Stimulated activated CD8-positive, alpha-beta memory T cell treated with anti-CD3 and anti-CD28 coated beads, Interleukin-7, amount 100 ng/mL, for 4 hours (primary cell): ENCODE measurements around the gene COX7A1.
"Not testable (repeated sequence)": the region's sequence is repeated elsewhere in the genome, so short reads cannot be mapped to it uniquely, and the experiment has no call there.

Source experiments
- DNase-seq, 2 donors: peaks; one replicate each; pipeline ENCODE4 v3.0.0-alpha.2; 2020; ENCODE audit warnings: low read depth in 2 of 2

Gene COX7A1

DNA sequence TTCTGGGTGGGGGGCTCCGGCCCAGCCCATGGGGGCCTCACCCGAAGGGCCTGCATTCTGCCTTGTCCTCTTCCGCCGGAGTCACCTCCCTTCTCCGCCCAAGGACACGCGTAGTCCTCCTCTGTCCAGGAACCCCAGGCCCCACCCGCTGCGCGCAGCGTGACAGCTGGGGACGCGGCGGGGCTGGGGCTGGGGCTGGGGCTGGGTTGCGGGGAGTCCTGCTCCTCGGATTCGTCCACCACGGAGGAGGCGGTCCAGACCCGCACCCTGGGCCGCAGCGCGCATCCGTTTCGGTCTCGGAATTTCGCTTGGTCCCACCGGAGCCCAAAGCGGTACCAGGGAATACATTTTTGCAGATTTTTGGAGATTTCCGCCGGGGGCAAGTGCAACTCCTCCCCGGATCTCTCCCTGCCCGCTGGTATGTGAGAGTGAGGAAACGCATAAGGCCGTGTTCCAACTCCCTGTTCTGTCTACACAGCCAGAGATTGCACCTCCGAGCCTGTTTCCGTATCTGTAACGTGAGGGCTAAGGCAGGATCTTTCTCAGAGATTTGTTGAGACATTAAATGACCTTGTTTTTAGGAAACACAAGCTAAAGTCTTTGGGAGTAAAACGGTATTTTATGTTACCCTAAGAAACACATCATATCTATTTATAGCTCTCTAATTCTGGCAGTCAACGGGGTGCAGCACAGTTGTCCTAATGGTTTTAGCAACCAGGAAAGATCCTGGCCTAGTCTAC, at the start of gene COX7A1:
Gene COX7A1, minus strand, starts transcription at position 96 of the 740 bp plus-strand sequence. Its CDS starts 40 bp downstream, at position 56.
- no peak for DNase-seq

DNA sequence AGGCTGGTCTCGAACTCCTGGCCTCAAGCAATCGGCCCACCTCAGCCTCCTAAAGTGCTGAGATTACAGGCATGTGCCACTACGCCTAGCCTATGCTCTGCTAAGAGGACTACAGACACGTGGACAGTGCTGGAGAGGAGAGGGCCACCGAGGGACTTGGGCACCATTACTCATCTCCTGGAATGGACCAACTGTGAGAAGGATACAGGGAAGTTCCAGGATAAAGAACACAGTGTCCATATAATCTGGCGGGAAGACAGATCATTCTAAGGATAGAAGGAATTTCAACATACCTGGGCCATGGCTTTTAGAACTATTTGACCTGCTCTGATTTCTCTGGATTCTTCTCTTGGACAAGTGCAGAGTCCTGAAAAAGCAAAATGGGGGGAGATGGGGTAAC, 49.4 kb upstream of the COX7A1 start:
- DNase-seq: no peak

DNA sequence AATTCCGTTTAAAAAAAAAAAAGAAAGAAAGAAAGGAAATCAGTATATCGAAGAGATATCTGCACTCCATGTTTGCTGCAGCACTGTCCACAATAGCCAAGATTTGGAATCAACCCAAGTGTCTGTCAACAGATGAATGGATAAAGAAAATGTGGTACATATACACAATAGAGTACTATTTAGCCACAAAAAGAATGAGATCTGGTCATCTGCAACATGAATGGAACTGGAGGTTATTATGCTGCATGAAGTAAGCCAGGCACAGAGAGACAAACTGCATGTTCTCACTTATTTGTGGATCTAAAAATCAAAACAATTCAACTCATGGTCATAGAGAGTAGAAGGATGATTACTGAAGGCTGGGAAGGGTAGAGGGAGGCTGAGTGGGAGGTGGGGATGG, 45.9 kb upstream of the COX7A1 start:
- DNase-seq: no peak

DNA sequence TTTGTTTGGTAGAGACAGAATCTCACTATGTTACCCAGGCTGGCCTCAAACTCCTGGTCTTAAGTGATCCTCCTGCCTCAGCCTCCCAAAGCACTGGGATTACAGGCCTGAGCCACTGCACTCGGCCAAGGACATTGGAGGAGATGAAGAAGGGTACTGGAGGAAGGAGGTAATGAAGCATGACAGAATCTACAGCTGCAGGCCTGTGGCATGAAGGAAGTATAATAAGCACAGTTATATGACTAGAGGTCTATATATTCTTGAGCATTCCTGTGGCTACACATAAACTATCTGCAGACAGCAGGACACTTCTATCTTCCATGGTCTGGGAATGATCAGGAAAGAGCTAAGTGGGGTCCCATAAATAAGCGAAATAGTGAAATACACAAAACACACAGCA, 44.0 kb upstream of the COX7A1 start:
- no peak for DNase-seq

DNA sequence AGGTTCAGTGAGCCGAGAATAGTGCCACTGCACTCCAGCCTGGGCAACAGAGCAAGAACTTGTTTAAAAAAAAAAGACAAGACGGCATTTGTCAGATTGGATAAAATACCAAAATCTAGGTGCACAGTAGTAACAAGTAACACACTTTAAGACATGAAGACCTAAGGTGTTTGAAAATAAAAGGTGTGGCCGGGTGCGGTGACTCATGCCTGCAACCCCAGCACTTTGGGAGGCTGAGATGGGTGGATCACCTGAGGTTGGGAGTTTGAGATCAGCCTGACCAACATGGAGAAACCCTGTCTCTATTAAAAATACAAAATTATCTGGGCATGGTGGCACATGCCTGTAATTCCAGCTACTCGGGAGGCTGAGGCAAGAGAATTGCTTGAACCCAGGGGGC, 34.5 kb upstream of the COX7A1 start:
- not testable (repeated sequence) for DNase-seq

DNA sequence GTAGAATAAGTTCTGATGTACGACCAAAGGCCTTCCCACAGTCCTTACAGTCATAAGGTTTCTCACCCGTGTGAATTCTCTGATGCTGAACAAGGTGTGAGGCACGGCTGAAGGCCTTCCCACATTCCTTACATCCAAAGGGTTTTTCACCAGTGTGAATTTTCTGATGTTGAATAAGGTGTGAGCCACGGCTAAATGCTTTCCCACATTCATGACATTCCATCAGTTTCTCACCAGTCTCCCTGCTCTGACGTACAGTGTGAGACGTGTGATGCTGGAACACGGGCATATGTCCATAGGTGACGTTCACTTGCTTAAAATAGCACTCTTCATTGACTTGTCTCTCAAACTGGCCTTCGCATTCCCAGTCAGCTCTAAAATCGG, 31.0 kb upstream of the COX7A1 start:
- DNase-seq: no peak

DNA sequence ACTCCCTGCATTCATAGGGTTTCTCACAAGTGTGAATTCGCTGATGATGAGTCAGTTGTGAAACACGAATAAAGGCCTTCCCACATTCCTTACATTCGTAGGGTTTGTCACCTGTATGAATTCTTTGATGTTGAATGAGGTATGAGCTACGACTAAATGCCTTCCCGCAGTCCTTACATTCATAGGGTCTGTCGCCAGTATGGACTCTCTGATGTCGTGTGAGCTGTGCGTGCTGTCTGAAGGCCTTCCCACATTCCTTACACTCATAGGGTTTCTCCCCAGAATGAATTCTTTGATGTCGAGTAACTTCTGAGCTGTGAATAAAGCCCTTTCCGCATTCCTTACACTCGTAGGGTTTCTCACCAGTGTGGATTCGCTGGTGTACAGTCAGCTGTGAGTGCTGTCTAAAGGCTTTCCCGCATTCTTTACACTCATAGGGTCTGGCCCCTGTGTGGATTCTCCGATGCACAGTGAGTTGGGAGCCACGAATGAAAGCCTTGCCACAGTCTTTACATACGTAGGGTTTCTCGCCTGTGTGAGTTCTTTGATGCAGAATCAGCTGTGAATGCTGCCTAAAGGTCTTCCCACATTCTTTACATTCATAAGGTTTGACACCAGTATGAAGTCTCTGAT, 30.5 kb upstream of the COX7A1 start:
- no peak for DNase-seq

DNA sequence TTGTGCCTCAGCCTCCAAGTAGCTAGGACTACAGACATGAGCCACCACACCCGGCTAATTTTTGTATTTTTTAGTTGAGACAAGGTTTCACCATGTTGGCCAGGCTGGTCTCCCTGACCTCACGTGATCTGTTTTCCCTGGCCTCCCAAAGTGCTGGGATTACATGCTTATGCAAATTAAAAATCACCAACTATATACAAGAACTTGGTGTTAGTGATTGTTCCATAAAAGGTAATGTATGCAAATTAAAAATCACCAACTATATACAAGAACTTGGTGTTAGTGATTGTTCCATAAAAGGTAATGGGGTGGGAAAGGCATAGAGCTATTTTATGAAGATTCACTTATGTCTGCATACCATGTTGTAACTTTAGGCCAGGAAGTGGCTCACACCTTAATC, 26.8 kb upstream of the COX7A1 start:
- DNase-seq: not testable (repeated sequence)

DNA sequence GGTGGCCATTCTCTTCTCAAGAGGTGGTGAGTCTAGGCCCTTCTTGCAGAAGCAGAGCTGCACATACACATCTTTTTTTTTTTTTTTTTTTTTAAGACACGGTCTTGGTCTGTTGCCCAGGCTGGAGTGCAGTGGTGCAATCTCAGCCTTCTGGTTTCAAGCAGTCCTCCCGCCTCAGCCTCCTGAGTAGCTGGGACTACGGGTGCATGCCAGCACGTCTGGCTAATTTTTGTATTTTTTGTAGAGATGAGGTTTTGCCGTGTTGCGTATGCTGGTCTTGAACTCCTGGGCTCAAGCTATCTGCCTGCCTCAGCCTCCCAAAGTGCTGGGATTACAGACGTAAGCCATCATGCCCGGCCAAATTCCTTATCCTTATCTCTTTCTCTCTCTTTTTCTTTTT, 21.6 kb upstream of the COX7A1 start:
- not testable (repeated sequence) for DNase-seq

DNA sequence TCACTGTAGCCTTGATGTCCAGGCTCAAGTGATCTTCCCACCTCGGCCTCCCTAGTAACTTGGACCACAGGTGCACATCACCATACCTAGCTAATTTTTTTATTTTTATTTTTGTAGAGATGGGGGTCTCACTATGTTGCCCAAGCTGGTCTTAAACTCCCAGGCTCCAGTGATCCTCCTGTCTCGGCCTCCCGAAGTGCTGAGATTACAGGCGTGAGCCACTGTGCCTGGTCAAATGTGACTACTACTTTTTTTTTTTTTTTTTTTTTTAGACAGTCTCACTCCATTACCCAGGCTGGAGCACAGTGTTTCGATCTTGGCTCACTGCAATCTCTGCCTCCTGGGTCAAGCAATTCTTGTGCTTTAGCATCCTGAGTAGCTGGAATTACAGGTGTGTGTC, 20.6 kb upstream of the COX7A1 start:
- no peak for DNase-seq

DNA sequence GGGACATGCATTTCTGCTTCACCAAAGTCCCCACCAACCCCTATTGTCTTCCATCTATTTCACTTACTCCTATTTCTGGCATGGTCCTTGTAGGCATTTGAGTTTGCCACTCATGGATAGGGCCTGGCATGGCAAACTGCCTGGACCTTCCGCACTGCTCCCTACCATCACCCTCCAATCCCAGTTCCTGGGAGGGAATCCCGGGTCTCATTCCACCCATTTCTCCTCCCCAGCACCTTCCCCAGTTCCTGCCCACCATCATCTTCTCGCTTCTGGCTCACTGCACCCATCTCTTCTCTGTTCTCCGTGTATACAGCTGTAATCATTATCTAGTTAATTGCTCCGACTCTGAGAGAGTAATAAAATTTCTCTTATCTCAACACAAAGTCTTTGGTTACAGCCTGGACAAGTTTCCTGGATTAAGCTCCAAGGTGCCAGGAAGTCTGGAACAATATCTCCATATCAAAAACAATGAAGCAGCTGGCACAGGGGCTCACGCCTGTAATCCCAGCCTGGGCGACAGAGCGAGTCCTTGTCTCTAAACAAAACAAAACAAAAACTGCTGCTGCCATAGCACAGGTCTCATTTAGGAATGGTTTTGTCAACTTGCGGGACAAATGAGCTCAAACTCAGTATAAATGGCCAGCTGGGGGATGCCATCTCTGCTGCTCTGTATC, 17.0 kb upstream of the COX7A1 start:
- no peak for DNase-seq

DNA sequence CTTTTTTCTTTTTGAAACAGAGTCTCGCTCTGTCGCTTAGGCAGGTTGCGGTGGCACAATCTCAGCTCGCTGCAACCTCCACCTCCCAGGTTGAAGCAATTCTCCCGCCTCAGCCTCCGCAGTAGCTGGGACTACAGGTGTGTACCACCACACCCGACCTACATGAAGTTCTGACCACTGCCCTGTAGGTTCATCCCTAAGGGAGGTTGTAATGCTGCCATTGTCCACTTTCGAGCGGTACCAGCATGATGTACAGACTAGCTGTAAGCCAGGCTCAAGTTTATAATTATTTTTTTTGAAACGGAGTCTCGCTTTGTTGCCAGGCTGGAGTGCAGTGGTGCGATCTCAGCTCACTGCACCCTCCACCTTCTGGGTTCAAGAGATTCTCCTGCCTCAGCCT, 11.6 kb upstream of the COX7A1 start:
- no peak for DNase-seq

DNA sequence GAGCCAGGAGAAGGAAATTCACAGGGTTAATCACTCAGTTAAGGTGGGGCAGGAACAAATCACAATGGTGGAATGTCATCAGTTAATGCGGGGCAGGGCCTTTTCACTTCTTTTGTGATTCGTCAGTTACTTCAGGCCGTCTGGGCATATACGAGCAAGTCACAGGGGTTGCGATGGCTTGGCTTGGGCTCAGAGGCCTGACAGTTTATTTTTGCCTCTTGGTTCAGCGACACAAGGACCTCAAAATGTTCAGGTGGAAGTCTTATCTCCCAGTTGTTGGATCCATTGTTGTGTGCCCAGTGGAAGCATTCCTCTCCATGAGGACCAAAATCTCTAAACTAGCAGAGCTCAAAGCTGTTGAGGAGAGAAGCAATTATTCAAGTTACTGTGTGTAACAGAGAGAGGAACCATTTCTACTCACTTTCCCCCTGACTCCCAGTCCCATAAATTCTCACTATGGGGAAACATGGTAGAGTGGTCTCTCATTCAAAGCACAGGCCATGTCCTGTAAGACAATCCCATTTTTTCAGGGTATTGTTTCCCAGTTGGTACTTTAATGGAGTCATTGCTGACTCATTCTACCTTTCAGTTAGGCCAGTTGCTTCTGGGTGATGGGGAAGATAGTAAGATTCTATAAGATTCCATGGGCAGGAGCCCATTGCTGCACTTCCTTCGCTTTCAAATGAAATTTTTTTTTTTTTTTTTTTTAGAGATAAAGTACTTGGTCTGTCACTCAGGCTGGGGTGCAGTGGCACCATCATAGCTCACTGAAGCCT, 8.8 kb upstream of the COX7A1 start:
- DNase-seq: no peak

DNA sequence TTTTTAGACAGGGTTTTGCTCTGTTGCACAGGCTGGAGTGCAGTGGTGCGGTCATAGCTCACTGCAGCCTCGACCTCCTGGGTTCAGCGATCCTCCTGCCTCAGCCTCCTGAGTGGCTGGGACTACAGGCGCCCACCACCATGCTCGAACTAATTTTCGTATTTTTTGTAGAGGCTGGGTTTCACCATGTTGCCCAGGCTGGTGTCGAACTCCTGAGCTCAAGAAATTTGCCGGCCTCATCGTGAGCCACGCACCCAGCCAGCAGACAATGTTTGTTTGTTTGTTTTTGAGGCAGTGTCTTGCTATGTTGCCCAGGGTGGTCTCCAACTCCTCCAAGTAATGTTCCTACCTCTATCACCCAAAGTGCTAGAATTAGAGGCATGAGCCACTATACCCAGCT, 879 bp upstream of the COX7A1 start:
- DNase-seq: no peak

DNA sequence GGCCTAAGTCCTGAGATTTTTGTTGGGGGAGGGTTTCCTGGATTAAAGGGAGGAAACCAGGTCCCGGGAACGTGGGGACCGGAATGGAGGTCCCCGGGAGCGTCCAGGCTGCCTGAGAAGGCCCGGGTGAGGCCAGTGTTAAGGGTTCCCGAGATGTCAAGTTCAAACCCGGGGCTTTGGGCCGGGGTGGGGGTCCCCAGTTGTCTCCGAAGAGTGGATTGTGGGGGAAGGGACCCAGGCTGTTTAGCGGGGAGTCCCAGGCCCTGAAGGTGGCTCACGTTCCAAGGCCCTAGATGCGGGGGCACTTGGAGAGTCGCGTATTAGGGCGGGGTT, 262 bp downstream of the COX7A1 start:
- DNase-seq: no peak

DNA sequence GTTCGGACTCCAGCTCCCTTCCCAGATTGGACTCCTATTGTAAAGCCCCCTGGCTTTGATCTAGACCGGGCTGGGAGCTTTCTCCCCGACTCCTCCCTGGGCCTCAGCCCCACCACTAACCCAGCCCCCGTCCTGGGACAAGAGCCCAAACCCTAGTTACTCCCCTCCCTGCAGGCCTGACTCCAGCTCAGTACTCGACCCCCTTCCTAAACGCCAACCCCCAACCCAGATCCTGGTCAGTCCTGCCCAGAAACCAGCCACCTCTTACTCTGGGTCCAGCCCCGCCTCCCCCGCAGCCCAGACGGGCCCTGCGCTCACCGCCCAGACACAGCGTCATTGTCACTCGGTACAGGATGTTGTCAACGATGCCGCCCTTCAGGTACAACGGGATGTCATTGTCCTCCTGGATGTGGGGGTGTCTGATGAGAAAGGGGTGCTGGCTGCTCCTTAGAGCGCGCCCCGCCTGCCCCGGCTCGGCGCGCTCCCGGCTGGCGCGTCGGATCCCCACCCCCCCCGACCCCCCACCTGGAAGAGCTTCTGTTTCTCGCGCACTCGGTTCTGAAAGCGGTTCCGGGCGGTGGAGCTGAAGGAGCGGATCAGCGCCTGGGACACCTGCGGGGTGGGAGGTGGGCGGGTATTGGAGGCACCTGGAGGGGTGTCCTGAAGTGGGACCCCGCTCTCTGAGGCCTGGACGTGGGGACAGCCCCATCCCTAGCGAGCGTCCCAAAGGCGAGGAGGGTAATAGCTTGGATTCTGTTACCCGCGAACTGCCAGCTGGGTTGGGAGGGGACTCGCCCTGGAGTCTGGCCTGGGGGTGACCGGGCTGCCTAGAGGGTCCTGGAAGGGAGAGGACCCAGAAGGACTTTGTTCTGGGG, 866 bp downstream of the COX7A1 start:
- no peak for DNase-seq

DNA sequence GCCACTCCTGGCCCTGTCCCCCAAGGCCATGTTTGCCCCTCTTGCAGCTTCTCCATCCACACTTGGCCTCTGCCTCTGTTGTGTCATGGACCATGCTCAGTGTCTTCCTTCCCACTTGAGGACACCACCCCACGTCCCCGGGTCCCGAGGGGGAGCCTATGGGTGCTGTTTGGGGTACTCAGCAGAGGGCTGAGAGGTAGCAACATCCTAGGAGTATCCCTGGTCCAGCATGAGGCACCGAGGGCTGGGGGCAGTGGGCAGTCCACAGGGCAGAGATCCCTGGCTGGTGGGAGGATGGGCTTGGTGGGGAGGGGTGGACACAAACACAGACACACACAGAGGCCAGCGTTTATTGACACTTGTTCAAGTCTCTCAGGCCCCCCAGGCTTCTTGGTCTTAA, 1.7 kb downstream of the COX7A1 start:
- DNase-seq: no peak

DNA sequence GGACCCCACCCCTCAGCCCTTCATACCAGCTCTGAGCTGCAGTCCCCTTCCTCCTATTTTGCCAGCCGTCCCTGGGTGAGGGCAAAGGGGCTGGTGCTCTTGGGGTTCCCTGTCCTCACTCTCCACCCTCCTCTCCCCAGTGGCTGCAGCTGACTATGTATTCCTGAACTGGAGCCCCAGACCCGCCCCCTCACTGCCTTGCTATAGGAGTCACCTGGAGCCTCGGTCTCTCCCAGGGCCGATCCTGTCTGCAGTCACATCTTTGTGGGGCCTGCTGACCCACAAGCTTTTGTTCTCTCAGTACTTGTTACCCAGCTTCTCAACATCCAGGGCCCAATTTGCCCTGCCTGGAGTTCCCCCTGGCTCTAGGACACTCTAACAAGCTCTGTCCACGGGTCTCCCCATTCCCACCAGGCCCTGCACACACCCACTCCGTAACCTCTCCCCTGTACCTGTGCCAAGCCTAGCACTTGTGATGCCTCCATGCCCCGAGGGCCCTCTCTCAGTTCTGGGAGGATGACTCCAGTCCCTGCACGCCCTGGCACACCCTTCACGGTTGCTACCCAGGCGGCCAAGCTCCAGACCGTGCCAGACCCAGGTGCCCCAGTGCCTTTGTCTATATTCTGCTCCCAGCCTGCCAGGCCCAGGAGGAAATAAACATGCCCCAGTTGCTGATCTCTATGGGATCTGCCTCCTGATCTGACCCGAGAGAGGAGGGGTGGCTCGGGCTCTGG, 2.4 kb downstream of the COX7A1 start:
- no peak for DNase-seq

DNA sequence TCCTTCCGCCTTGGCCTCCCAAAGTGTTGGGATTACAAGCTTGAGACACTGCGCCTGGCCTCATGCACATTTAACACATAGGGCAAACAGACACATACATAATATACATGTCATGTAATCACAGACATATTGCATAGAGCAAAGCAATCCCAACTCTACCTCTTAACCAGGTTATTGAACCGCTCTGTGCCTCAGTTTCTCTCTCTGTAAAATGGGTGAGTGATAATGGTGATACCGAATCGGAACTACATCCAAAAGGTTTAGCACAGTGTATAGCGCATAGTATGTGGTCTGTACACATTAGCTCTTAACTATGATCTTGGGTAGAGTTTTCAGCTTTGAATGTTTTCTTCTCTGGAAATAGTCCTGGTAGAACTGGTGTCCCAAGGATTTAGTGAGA, 7.6 kb downstream of the COX7A1 start:
- DNase-seq: no peak

DNA sequence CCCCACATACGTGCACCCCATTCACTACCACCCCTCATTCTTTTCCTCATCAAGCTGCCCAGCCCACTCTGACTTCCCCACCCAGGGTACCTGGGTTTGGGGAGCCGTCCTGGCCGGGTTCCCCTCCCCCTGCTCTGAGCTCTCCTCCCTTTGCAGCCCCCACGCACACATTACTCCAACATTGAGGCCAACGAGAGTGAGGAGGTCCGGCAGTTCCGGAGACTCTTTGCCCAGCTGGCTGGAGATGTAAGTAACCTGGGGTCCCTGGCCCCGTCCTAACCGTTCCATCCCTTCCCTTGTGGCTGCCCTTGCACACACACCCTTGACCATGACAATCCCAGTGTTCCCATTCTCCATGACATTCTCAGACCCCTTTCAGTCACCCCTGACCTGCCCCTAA, 9.8 kb downstream of the COX7A1 start:
- DNase-seq: no peak

DNA sequence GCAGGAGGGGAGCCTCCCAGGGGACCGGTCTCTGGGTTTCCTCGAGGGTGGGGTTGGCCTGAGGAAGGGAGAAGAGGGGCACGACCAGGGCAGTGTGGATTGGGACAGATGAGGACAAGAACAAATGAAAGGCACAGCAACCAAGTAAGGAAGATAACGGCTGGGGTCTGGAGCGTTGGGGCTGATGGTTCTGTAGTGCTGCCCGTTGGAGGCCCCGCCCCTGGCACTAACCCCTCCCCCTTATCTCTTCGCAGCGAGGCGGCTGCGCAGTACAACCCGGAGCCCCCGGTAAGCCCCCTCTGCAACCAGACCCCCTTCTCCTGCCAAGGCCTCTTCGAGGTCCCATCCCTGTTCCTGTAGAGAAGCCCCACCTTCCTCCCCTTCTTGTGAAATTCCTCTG, 10.2 kb downstream of the COX7A1 start:
- no peak for DNase-seq
